ENCODE measurements around the gene HNF1A.

The HNF1A gene

DNA sequence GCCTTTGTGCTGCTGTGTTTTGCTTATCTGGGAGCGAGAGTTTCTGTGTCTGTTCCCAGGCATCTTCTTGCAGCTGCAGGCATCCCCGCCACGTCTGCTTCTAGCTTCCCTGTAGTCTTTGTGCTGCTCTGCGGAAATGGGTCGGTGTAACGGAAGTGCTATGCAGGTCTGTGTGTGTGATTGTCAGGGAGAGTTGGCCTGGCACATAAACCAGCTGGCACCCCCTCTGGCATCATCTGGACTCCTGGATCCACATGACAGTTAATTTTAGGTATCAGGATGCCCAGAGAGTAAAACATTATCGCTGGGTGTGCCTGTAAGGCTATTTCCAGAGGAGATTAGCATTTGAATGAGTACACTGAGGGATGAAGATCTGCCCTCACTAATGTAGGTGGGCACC is 70.1 kb downstream of the HNF1A start:
- H2AFZ ChIP-seq (ENCODE audit: low read length): no peak overlapping the region
- TF ChIP-seq, protein P1, sequence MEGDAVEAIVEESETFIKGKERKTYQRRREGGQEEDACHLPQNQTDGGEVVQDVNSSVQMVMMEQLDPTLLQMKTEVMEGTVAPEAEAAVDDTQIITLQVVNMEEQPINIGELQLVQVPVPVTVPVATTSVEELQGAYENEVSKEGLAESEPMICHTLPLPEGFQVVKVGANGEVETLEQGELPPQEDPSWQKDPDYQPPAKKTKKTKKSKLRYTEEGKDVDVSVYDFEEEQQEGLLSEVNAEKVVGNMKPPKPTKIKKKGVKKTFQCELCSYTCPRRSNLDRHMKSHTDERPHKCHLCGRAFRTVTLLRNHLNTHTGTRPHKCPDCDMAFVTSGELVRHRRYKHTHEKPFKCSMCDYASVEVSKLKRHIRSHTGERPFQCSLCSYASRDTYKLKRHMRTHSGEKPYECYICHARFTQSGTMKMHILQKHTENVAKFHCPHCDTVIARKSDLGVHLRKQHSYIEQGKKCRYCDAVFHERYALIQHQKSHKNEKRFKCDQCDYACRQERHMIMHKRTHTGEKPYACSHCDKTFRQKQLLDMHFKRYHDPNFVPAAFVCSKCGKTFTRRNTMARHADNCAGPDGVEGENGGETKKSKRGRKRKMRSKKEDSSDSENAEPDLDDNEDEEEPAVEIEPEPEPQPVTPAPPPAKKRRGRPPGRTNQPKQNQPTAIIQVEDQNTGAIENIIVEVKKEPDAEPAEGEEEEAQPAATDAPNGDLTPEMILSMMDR (conservative IDR thresholded peaks at IDR 0.05; ENCODE audit: low read length): no peak
- TF ChIP-seq EZH2phosphoT487 (IDR thresholded peaks at IDR 0.05; ENCODE audit: borderline replicate concordance): no peak
- H3K9me3 ChIP-seq (ENCODE audit: insufficient read depth, low read depth, low read length): no peaks in the 10 kb centered on the region
- H3K9ac ChIP-seq (ENCODE audit: low read depth, low read length, poor library complexity, severe bottlenecking): no peak overlapping the region
- H3F3A ChIP-seq (ENCODE audit: low read depth): no peaks in the 10 kb centered on the region
- H3K36me3 ChIP-seq (ENCODE audit: insufficient read depth, low read length): no peaks in the 10 kb centered on the region
- H3K27me3 ChIP-seq (ENCODE audit: insufficient read depth, low read length, poor library complexity, severe bottlenecking): no peaks in the 10 kb centered on the region
- H3K79me2 ChIP-seq (ENCODE audit: insufficient read depth, low read length): no peaks in the 10 kb centered on the region
- no peak overlapping the region for H3K4me2 ChIP-seq (ENCODE audit: low read depth, low read length, poor library complexity, severe bottlenecking)
- H3K4me1 ChIP-seq (ENCODE audit: insufficient read depth, low read length, poor library complexity, severe bottlenecking): no peaks in the 10 kb centered on the region
- no peaks in the 10 kb centered on the region for H3K9me2 ChIP-seq (replicated peaks; ENCODE audit: low read depth, low read length)
- no peak overlapping the region for H3K4me3 ChIP-seq (ENCODE audit: low read length, poor library complexity, severe bottlenecking)
- H4K20me1 ChIP-seq (ENCODE audit: insufficient read depth, low read length, poor library complexity, severe bottlenecking): no peaks in the 10 kb centered on the region

DNA sequence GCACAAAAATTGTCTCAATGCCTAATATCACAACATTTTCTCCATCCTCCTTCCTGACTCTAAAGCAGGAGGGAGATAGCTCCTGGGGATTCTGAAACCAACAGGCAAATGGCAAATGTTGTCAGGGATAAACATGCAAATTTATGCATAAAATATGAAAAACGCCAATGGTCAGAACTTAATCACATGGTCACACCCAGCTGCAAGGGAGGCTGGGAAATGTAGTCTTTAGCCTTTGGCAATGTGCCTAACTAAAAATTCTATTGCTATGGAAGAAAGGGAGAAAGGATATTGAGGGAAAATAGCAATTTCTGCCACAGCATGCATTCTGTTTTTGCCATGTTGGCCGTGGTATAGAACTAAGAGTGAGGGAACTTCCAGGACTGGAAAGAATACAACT is 72.4 kb downstream of the HNF1A start:
- no peaks in the 10 kb centered on the region for H3K4me1 ChIP-seq (ENCODE audit: insufficient read depth, low read length, poor library complexity, severe bottlenecking)
- H3K36me3 ChIP-seq (ENCODE audit: insufficient read depth, low read length): no peaks in the 10 kb centered on the region
- H3K9ac ChIP-seq (ENCODE audit: low read depth, low read length, poor library complexity, severe bottlenecking): no peak overlapping the region
- H3F3A ChIP-seq (ENCODE audit: low read depth): no peaks in the 10 kb centered on the region
- H3K9me2 ChIP-seq (replicated peaks; ENCODE audit: low read depth, low read length): no peaks in the 10 kb centered on the region
- no peak for TF ChIP-seq EZH2phosphoT487 (IDR thresholded peaks at IDR 0.05; ENCODE audit: borderline replicate concordance)
- TF ChIP-seq, protein P1 (conservative IDR thresholded peaks at IDR 0.05; ENCODE audit: low read length): no peak
- H3K79me2 ChIP-seq (ENCODE audit: insufficient read depth, low read length): no peaks in the 10 kb centered on the region
- no peak overlapping the region for H3K4me3 ChIP-seq (ENCODE audit: low read length, poor library complexity, severe bottlenecking)
- no peaks in the 10 kb centered on the region for H3K27me3 ChIP-seq (ENCODE audit: insufficient read depth, low read length, poor library complexity, severe bottlenecking)
- no peaks in the 10 kb centered on the region for H4K20me1 ChIP-seq (ENCODE audit: insufficient read depth, low read length, poor library complexity, severe bottlenecking)
- H3K9me3 ChIP-seq (ENCODE audit: insufficient read depth, low read depth, low read length): no peaks in the 10 kb centered on the region
- no peak overlapping the region for H3K4me2 ChIP-seq (ENCODE audit: low read depth, low read length, poor library complexity, severe bottlenecking)
- no peak overlapping the region for H2AFZ ChIP-seq (ENCODE audit: low read length)
